GM21717 (cell line): ENCODE data around the gene PREB.

Source experiments
- ATAC-seq: cut with Tn5 transposase; IDR thresholded peaks from one replicate; pipeline ENCODE4 v1.9.1; 2021; ENCODE audit warnings: mild to moderate bottlenecking, moderate library complexity; ENCODE audit not compliant: unreplicated experiment

Gene PREB

DNA sequence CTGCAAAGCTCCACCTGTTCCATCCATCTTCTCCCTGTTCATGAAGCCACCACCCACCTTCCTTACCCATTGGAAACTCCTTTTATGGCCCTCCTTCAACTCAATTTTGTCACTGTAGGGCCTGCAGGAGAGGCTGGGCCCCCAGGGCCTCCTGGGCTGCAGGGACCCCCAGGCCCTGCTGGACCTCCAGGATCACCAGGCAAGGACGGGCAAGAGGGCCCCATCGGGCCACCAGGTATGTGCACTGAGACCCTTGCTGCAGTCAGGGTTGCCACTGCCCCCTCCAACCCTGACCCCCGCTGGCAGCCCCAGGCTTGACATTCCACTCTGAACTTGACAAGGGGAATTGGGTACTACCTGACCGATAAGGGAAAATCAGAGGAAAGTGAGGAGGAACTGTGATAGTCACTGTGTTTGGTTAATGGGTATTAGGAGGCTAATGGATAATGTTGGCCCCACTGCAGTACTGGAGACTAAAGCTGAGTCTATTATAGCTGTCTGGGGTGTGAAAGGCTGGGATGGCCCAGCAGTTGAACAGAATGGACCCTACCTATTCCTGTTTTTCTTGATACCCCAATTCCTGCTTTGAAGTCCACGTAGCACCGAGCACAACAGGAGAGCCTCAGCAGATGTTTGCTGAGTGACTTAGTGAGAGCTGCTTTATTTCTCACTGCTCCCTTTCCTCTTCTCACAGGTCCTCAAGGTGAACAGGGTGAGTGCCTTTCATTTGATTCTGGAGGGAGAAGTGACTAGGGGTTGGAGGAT lies 50.0 kb downstream of the PREB start:
- no peak for ATAC-seq

DNA sequence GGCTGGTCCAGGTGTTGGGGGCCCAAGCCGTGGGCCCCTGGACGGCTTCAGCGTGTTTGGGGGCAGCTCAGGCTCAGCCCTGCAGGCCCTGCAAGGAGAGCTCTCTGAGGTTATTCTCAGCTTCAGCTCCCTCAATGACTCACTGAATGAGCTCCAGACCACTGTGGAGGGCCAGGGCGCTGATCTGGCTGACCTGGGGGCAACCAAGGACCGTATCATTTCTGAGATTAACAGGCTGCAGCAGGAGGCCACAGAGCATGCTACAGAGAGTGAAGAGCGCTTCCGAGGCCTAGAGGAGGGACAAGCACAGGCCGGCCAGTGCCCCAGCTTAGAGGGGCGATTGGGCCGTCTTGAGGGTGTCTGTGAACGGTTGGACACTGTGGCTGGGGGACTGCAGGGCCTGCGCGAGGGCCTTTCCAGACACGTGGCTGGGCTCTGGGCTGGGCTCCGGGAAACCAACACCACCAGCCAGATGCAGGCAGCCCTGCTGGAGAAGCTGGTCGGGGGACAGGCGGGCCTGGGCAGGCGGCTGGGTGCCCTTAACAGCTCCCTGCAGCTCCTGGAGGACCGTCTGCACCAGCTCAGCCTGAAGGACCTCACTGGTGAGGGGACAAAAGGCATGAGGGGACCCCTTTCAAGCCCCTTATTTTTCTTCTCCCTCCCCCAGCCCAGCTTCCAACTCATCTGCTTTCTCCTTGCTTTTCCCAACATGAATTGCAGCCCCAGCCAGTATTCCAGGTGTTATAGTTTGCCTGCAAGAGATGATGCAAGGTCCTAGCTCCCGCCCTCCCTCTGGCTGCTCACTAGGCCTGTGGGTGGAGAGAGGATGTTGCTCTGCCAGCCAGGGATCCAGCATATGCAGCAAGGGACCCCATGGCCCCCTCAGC lies 50.8 kb downstream of the PREB start:
- ATAC-seq, result no peak

DNA sequence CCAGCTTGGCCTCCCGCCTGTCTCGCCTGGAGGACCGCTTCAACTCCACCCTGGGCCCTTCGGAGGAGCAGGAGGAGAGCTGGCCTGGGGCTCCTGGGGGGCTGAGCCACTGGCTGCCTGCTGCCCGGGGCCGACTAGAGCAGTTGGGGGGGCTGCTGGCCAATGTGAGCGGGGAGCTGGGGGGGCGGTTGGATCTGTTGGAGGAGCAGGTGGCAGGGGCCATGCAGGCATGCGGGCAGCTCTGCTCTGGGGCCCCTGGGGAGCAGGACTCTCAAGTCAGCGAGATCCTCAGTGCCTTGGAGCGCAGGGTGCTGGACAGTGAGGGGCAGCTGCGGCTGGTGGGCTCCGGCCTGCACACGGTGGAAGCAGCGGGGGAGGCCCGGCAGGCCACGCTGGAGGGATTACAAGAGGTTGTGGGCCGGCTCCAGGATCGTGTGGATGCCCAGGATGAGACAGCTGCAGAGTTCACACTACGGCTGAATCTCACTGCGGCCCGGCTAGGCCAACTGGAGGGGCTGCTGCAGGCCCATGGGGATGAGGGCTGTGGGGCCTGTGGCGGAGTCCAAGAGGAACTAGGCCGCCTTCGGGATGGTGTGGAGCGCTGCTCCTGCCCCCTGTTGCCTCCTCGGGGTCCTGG lies 51.5 kb downstream of the PREB start:
- no peak for ATAC-seq

DNA sequence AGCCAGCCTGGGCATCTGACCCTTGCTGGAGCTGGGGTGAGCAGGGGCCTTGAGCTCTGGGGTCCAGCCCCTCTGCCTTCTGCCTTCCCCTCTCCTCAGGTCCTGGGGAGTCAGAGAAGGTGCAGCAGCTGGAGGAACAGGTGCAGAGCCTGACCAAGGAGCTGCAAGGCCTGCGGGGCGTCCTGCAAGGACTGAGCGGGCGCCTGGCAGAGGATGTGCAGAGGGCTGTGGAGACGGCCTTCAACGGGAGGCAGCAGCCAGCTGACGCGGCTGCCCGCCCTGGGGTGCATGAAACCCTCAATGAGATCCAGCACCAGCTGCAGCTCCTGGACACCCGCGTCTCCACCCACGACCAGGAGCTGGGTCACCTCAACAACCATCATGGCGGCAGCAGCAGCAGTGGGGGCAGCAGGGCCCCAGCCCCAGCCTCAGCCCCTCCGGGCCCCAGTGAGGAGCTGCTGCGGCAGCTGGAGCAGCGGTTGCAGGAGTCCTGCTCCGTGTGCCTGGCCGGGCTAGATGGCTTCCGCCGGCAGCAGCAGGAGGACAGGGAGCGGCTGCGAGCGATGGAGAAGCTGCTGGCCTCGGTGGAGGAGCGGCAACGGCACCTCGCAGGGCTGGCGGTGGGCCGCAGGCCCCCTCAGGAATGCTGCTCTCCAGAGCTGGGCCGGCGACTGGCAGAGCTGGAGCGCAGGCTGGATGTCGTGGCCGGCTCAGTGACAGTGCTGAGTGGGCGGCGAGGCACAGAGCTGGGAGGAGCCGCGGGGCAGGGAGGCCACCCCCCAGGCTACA lies 52.3 kb downstream of the PREB start:
- no peak for ATAC-seq
